GM12878 (cell line): ENCODE data around the gene ARHGAP26. TPM values are rescaled to one million over a fixed set of nuclear protein-coding genes. Genes with fewer than 3 reads are reported as not detected.

Experiments
- ATAC-seq: fragments of 200-7000 bp; cut with Tn5 transposase; 3 replicates; pipeline ENCODE4 v1.9.1; 2020; ENCODE audit warnings: mild to moderate bottlenecking, moderate library complexity
- BruUV-seq: library from RNA; stranded (reverse); fragments of 400-500 nt; replicated peaks from 2 replicates; lab custom pipeline; 2021; lab: Mats Ljungman, UMichigan
- CTCF ChIA-PET: fragments of 300-600 bp; sonication (Branson Sonifier 250); formaldehyde crosslinking; extraction: SDS; loops from one replicate; lab custom pipeline; 2021; ENCODE audit warnings: inconsistent platforms; lab: Yijun Ruan, JAX
- POLR2A ChIA-PET: fragments of 350-600 bp; formaldehyde crosslinking; extraction: SDS; loops from one replicate; lab custom pipeline; 2021; ENCODE audit warnings: inconsistent platforms; lab: Charles Lee
- RAD21 ChIA-PET: fragments of 300-600 bp; sonication (Branson Sonifier 250); formaldehyde crosslinking; loops from one replicate; lab custom pipeline; 2023; ENCODE audit warnings: antibody characterized with exemption; ENCODE audit not compliant: unreplicated experiment; lab: Charles Lee
- SMC1A ChIA-PET: fragments of 300-600 bp; sonication (Branson Sonifier 250); formaldehyde crosslinking; loops from one replicate; lab custom pipeline; 2023; ENCODE audit not compliant: unreplicated experiment, uncharacterized antibody; lab: Charles Lee
- DNase-seq: peaks from one replicate; pipeline ENCODE4 v3.0.0-alpha.2; 2011; ENCODE audit warnings: low read depth, low spot score
- FAIRE-seq: peaks from 3 replicates; lab custom pipeline; 2011; peaks lifted over from hg19 to GRCh38; lab: Jason Lieb, UNC
- H2AFZ ChIP-seq: 2 replicates; pipeline ENCODE4 v1.6.0; 2011; ENCODE audit warnings: low read depth, low read length, control low read depth; ENCODE audit not compliant: control insufficient read depth
- H3K27ac ChIP-seq: 2 replicates; pipeline ENCODE4 v1.5.1; 2011; ENCODE audit warnings: control low read depth; ENCODE audit not compliant: control insufficient read depth, insufficient read depth
- H3K27me3 ChIP-seq, 2 experiments: replicated peaks in 1 of 2; 2 replicates each; pipeline versions ENCODE4 v1.6.0 to v1.6.1; 2011; ENCODE audit warnings: low read length in 1 of 2; ENCODE audit not compliant: control insufficient read depth in 2 of 2, insufficient read depth in 2 of 2
- H3K36me3 ChIP-seq, 2 experiments: 2 replicates each; pipeline ENCODE4 v1.5.1; 2011; ENCODE audit warnings: low read length in 1 of 2; ENCODE audit not compliant: control insufficient read depth in 2 of 2, insufficient read depth in 2 of 2
- H3K4me1 ChIP-seq: 2 replicates; pipeline ENCODE4 v1.6.1; 2011; ENCODE audit warnings: mild to moderate bottlenecking, low read length, moderate library complexity, mixed read lengths; ENCODE audit not compliant: control insufficient read depth, insufficient read depth
- H3K4me2 ChIP-seq: 2 replicates; pipeline ENCODE4 v1.6.0; 2011; ENCODE audit warnings: control low read depth; ENCODE audit not compliant: control insufficient read depth, insufficient read depth
- H3K4me3 ChIP-seq: fragments of 200-600 bp; sonication (generic); 2 replicates; pipeline ENCODE4 v1.5.1; 2016
- H3K79me2 ChIP-seq: 2 replicates; pipeline ENCODE4 v1.6.0; 2011; ENCODE audit warnings: low read length; ENCODE audit not compliant: control insufficient read depth, insufficient read depth
- H3K9ac ChIP-seq: 2 replicates; pipeline ENCODE4 v1.8.0; 2011; ENCODE audit warnings: low read length, control low read depth, mixed read lengths; ENCODE audit not compliant: control insufficient read depth, insufficient read depth
- H3K9me3 ChIP-seq: replicated peaks from 3 replicates; pipeline ENCODE4 v1.5.1; 2011; ENCODE audit warnings: mild to moderate bottlenecking, low read length; ENCODE audit not compliant: control insufficient read depth, insufficient read depth
- H4K20me1 ChIP-seq: 2 replicates; pipeline ENCODE4 v1.6.0; 2011; ENCODE audit not compliant: control insufficient read depth, insufficient read depth
- CEBPB ChIP-seq, 2 experiments: fragments of 150-350 bp in 1 of 2; IDR thresholded peaks; 2 replicates each; pipeline ENCODE4 v1.6.1; 2012 to 2014; ENCODE audit warnings: low read depth in 2 of 2, low read length in 2 of 2, borderline replicate concordance in 1 of 2, inconsistent platforms in 1 of 2
- EGR1 ChIP-seq, 2 experiments: IDR thresholded peaks; 1 replicate in 1 of 2; 2 replicates in 1 of 2; pipeline ENCODE4 v1.6.1; 2011 to 2012; ENCODE audit warnings: low read depth in 2 of 2, low read length in 2 of 2, borderline replicate concordance in 1 of 2, mild to moderate bottlenecking in 1 of 2, moderate library complexity in 1 of 2
- EZH2 ChIP-seq: IDR thresholded peaks from 2 replicates; pipeline ENCODE4 v1.6.1; 2012; ENCODE audit warnings: low read depth, mild to moderate bottlenecking, control low read depth, inconsistent platforms, low read length, borderline replicate concordance; ENCODE audit not compliant: control insufficient read depth
- MEF2A ChIP-seq: IDR thresholded peaks from 2 replicates; pipeline ENCODE4 v1.6.1; 2011; ENCODE audit warnings: low read depth, mild to moderate bottlenecking, low read length, moderate library complexity; ENCODE audit not compliant: insufficient read depth
- NKRF ChIP-seq: fragments of 450-650 bp; conservative IDR thresholded peaks from 2 replicates; pipeline ENCODE4 v1.6.1; 2017; ENCODE audit warnings: mild to moderate bottlenecking, moderate library complexity
- POLR2AphosphoS5 ChIP-seq: IDR thresholded peaks from 2 replicates; pipeline ENCODE4 v1.6.1; 2011; ENCODE audit warnings: mild to moderate bottlenecking, low read length, inconsistent platforms
- POU2F2 ChIP-seq: IDR thresholded peaks from 3 replicates; pipeline ENCODE4 v1.6.1; 2011; ENCODE audit warnings: low read depth, mild to moderate bottlenecking, low read length, borderline replicate concordance
- RAD21 ChIP-seq: IDR thresholded peaks from 2 replicates; pipeline ENCODE4 v1.6.1; 2011; ENCODE audit warnings: mild to moderate bottlenecking, low read depth, low read length, moderate library complexity; ENCODE audit not compliant: insufficient read depth
- REST ChIP-seq: IDR thresholded peaks from 2 replicates; pipeline ENCODE4 v1.6.1; 2012; ENCODE audit warnings: mild to moderate bottlenecking, low read depth, low read length
- SREBF2 ChIP-seq: IDR thresholded peaks from 2 replicates; pipeline ENCODE4 v1.6.1; 2012; ENCODE audit warnings: mild to moderate bottlenecking, low read length
- STAT1 ChIP-seq: fragments of 450-650 bp; conservative IDR thresholded peaks from 2 replicates; pipeline ENCODE4 v1.6.1; 2014; ENCODE audit warnings: antibody characterized with exemption, mild to moderate bottlenecking
- TBL1XR1 ChIP-seq: IDR thresholded peaks from 2 replicates; pipeline ENCODE4 v1.6.1; 2012; ENCODE audit warnings: low read depth, low read length, improper control_type of control experiment
- USF2 ChIP-seq: IDR thresholded peaks from 2 replicates; pipeline ENCODE4 v1.6.1; 2011; ENCODE audit warnings: low read depth, low read length, improper control_type of control experiment, borderline replicate concordance
- WRNIP1 ChIP-seq: IDR thresholded peaks from 2 replicates; pipeline ENCODE4 v1.6.1; 2011; ENCODE audit warnings: low read depth, low read length, improper control_type of control experiment, borderline replicate concordance
- WGBS: methylation state at CpG from one replicate; pipeline ENCODE4 v1.1.6; 2016; ENCODE audit warnings: low lambda C conversion rate; ENCODE audit not compliant: insufficient replicate concordance, insufficient coverage; ENCODE audit errors: missing lambda C conversion rate; 5-methylcytosine and 5-hydroxymethylcytosine counted together
- in situ Hi-C: fragments of 300-500 bp; cut with MboI; formaldehyde crosslinking; loops from 9 replicates; pipeline ENCODE4 v1.14.3; 2018; ENCODE audit warnings: mixed read lengths
- intact Hi-C: fragments of 100-400 bp; cut with micrococcal nuclease; formaldehyde crosslinking; loops from one replicate; pipeline ENCODE4 v1.14.2; 2022; ENCODE audit not compliant: unreplicated experiment
- polyA plus RNA-seq, 11 experiments: library from polyadenylated mRNA; depleted of rRNA in 4 of 11; unstranded in 6 of 11; stranded (reverse) in 5 of 11; fragments of >200 nt; fragmentation: Nextera tagmentation in 4 of 11; fragmentation: Illumina TruSeq in 1 of 11; extraction: Ambion mirVana in 4 of 11; extraction: Trizol in 1 of 11; gene quantifications; 1 replicate in 1 of 11; 2 replicates in 10 of 11; pipeline versions ENCODE4 v1.2.1 to v1.2.3, GENCODE V29; 2011 to 2016; ENCODE audit warnings: inconsistent platforms in 2 of 11, missing spikeins in 2 of 11, low read depth in 1 of 11
- total RNA-seq, 4 experiments: library from RNA; depleted of rRNA in 3 of 4; stranded (reverse); fragments of >200 nt in 3 of 4; fragmentation: Illumina TruSeq in 1 of 4; extraction: Trizol in 1 of 4; gene quantifications; 2 replicates each; pipeline versions ENCODE4 v1.2.1 to v1.2.3, GENCODE V29; 2013 to 2021

ARHGAP26 gene
- total and polyA plus RNA-seq, 10 of the 15 experiments (the other 5 are each of a cell fraction or from before 2014, with no cell fraction given) = 9.4 to 41.5 (median 19.3) TPM

GRCh38 chr5:143156572-143156971, 386.4 kb downstream of the ARHGAP26 start:
- ATAC-seq (no peak), DNase-seq (no peak), FAIRE-seq (no peak)
- intact Hi-C loops = no loop called here
- in situ Hi-C loops = no loop called here
- SMC1A ChIA-PET = interaction anchor here (0.7 to 9.2 kb wide), 10 partner anchors 9 to 95 kb away, joined by 3 to 49 read pairs (median 4); no protein-coding TSS in a partner anchor
- Histone ChIP-seq H3K9me3 (no peaks in the 10 kb centered on the region), H3K79me2 (no peaks in the 10 kb centered on the region), H3K4me2 (no peak overlapping the region), H4K20me1 (no peaks in the 10 kb centered on the region), H3K9ac (no peak overlapping the region), H3K4me1 (no peaks in the 10 kb centered on the region), H3K27me3 (no peaks in the 10 kb centered on the region), H3K4me3 (no peak overlapping the region), H3K36me3 (no peaks in the 10 kb centered on the region; a peak in 1 of 4 replicates), H3K27ac (no peak overlapping the region), H2AFZ (no peak overlapping the region)
- RAD21 ChIA-PET = interaction anchor here (1.0 kb wide), 2 partner anchors 38 to 143 kb away, joined by 3 to 4 read pairs; no protein-coding TSS in a partner anchor
- TF ChIP-seq STAT1 = no peak
- TF ChIP-seq WRNIP1 = no peak
- TF ChIP-seq REST = no peak
- no peak for TF ChIP-seq USF2
- no peak for TF ChIP-seq TBL1XR1
- no peak for TF ChIP-seq CEBPB (IDR thresholded peaks at IDR 0.05; ENCODE audit: borderline replicate concordance in 1 of 2, low read depth in 2 of 2, low read length in 2 of 2)
- TF ChIP-seq POLR2AphosphoS5 = no peak
- TF ChIP-seq EGR1 (IDR thresholded peaks at IDR 0.05; ENCODE audit: borderline replicate concordance in 1 of 2, low read depth in 2 of 2, low read length in 2 of 2) = no peak
- TF ChIP-seq SREBF2 = no peak
- no peak for TF ChIP-seq NKRF
- TF ChIP-seq RAD21 = no peak
- TF ChIP-seq POU2F2 = no peak
- no peak for TF ChIP-seq MEF2A
- no peak for TF ChIP-seq EZH2
- BruUV-seq = no TSS peak
- CTCF ChIA-PET = interaction anchor here (1.2 to 2.0 kb wide), 3 partner anchors 8 to 17 kb away, joined by 3 to 5 read pairs (median 4); no protein-coding TSS in a partner anchor
- WGBS = 97% methylated on average over 4 of the region's 4 CpGs
- POLR2A ChIA-PET = interaction anchor here (0.8 to 1.7 kb wide), 3 partner anchors 12 to 40 kb away, joined by 3 to 6 read pairs (median 5); no protein-coding TSS in a partner anchor
